RWPE2 (cell line): ENCODE measurements around the gene DPH7.

Source experiments
- ATAC-seq: fragments of 200-7000 bp; cut with Tn5 transposase; 3 replicates; pipeline ENCODE4 v1.9.1; 2021; ENCODE audit warnings: low read depth
- DNase-seq: peaks from one replicate; pipeline ENCODE4 v3.0.0-alpha.2; 2020; ENCODE audit warnings: low spot score
- H3K27ac ChIP-seq: fragments of 450-650 bp; 2 replicates; pipeline ENCODE4 v1.5.1; 2017; ENCODE audit warnings: mild to moderate bottlenecking; ENCODE audit not compliant: poor library complexity, severe bottlenecking
- H3K27me3 ChIP-seq: fragments of 250-450 bp; sonication (Bioruptor Pico); 2 replicates; pipeline ENCODE4 v1.5.1; 2021; ENCODE audit warnings: mild to moderate bottlenecking, moderate library complexity; ENCODE audit not compliant: insufficient read depth, poor library complexity, severe bottlenecking
- H3K36me3 ChIP-seq: fragments of 250-450 bp; sonication (Bioruptor Pico); 2 replicates; pipeline ENCODE4 v1.5.1; 2020; ENCODE audit warnings: low read depth, mild to moderate bottlenecking, moderate library complexity
- H3K4me1 ChIP-seq: fragments of 250-450 bp; sonication (Bioruptor Pico); 2 replicates; pipeline ENCODE4 v1.5.1; 2021; ENCODE audit warnings: mild to moderate bottlenecking, moderate library complexity; ENCODE audit not compliant: insufficient read depth, poor library complexity, severe bottlenecking
- H3K4me3 ChIP-seq: fragments of 250-450 bp; sonication (Bioruptor Pico); 2 replicates; pipeline ENCODE4 v1.5.1; 2021; ENCODE audit warnings: mild to moderate bottlenecking, moderate library complexity; ENCODE audit not compliant: severe bottlenecking
- H3K9me3 ChIP-seq: fragments of 250-450 bp; sonication (Bioruptor Pico); 2 replicates; pipeline ENCODE4 v1.5.1; 2021; ENCODE audit warnings: mild to moderate bottlenecking, moderate library complexity; ENCODE audit not compliant: severe bottlenecking
- CTCF ChIP-seq: fragments of 450-650 bp; IDR thresholded peaks from one replicate; pipeline ENCODE4 v1.5.1; 2017; ENCODE audit warnings: mild to moderate bottlenecking, moderate library complexity; ENCODE audit not compliant: poor library complexity, severe bottlenecking

The DPH7 gene

GRCh38 chr9:137581361-137582285 is 2.9 kb upstream of the DPH7 start:
- DNase-seq (no peak), ATAC-seq (no peak)
- Histone ChIP-seq H3K4me3 (no peak overlapping the region), H3K4me1 (no peaks in the 10 kb centered on the region), H3K27ac (no peak overlapping the region), H3K9me3 (no peaks in the 10 kb centered on the region), H3K27me3 (no peaks in the 10 kb centered on the region), H3K36me3 (peaks cover 30% of the 10 kb centered on the region)
- no peak for TF ChIP-seq CTCF

GRCh38 chr9:137580954-137581322 is 2.2 kb upstream of the DPH7 start:
- Histone ChIP-seq H3K9me3 (no peaks in the 10 kb centered on the region), H3K36me3 (peaks cover 35% of the 10 kb centered on the region), H3K27me3 (no peaks in the 10 kb centered on the region), H3K4me3 (no peak overlapping the region), H3K27ac (no peak overlapping the region), H3K4me1 (peaks cover 6% of the 10 kb centered on the region)
- no peak for ATAC-seq
- no peak for DNase-seq
- no peak for TF ChIP-seq CTCF

- Histone ChIP-seq H3K27me3 (no peaks in the 10 kb centered on the region), H3K4me3 (no peak overlapping the region), H3K36me3 (peaks cover 35% of the 10 kb centered on the region), H3K9me3 (no peaks in the 10 kb centered on the region), H3K4me1 (peaks cover 6% of the 10 kb centered on the region), H3K27ac (no peak overlapping the region)
- ATAC-seq (no peak), DNase-seq (no peak)
- TF ChIP-seq CTCF, result no peak
Measured at GRCh38 chr9:137580209-137580953, 1.7 kb upstream of the DPH7 start.

GRCh38 chr9:137579259-137579604 is 507 bp upstream of the DPH7 start:
- no peak for TF ChIP-seq CTCF
- Histone ChIP-seq H3K4me3 (peak overlapping the region; percentile 59), H3K27ac (peak overlapping the region; percentile 68), H3K4me1 (peaks cover 6% of the 10 kb centered on the region), H3K27me3 (no peaks in the 10 kb centered on the region), H3K36me3 (peaks cover 34% of the 10 kb centered on the region), H3K9me3 (no peaks in the 10 kb centered on the region)
- DNase-seq, result no peak
- no peak; the same call in 2 of the 3 replicates for ATAC-seq
